NCI-H1092 (cell line): Measurements from ENCODE around the gene PFKP.
"Not testable (repeated sequence)": the region's sequence is repeated elsewhere in the genome, so short reads cannot be mapped to it uniquely, and the experiment has no call there.

Experiments
- DNase-seq: peaks from one replicate; lab custom pipeline; 2025; lab: John Stamatoyannopoulos, UW

Gene PFKP

GRCh38 chr10:3099291-3100092, 32.1 kb downstream of the PFKP start:
- DNase-seq = no peak

DNA sequence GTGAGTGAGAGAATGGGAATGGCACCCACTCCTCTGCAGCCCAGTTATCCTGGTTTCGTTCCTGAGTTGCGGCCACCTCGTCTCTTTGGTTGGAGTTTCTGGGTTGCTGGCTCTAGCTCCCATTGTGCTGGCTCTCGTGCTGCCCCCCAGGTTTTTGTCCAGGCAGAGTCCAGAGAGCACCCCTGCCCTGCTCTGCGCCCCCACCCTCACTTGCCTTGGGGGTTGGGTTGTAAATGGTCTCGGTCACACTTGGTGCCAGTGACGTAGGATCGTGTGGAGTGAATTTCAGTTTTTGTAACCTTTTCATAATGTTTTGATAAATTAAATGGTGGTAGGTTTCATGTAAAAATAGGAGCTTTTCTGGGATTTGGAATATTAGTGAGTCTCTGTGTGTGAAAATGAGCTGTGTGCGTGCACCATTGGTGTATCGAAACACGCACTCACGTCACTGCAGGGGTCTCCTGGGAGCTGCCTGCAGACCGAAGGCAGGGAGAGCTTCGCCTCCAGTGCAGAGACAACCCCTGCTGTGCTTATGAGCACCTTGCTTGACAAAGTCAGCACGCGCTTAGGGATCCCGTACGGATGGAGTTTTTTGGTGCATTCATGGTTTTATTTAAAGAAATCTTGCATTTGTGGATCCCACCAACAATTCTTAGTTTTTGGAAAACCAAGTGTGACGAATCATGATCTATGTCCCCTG, 32.9 kb downstream of the PFKP start:
- no peak for DNase-seq

GRCh38 chr10:3100856-3101640, 33.7 kb downstream of the PFKP start:
- DNase-seq = no peak

- DNase-seq = no peak
Observed at GRCh38 chr10:3102720-3103427, 35.5 kb downstream of the PFKP start.

GRCh38 chr10:3103646-3104045, 36.3 kb downstream of the PFKP start:
- DNase-seq = no peak

GRCh38 chr10:3104251-3104918, 37.0 kb downstream of the PFKP start:
- DNase-seq = no peak

DNA sequence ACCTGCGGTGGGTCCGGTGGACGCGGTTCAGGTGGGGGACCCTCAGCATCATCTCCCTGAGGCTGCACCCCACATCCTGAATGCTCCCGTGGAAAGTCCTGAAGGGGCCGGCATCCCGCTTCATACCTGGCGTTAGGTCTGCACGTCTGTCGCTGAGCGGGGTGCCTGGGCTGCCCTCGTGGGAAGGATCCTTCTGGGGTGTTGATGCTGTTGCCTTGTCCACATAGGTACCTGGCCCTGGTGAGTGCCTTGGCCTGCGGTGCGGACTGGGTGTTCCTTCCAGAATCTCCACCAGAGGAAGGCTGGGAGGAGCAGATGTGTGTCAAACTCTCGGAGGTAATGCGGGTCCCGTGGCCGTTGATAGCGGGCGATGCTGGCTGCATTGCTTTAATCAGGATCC, 37.8 kb downstream of the PFKP start:
- no peak for DNase-seq

DNA sequence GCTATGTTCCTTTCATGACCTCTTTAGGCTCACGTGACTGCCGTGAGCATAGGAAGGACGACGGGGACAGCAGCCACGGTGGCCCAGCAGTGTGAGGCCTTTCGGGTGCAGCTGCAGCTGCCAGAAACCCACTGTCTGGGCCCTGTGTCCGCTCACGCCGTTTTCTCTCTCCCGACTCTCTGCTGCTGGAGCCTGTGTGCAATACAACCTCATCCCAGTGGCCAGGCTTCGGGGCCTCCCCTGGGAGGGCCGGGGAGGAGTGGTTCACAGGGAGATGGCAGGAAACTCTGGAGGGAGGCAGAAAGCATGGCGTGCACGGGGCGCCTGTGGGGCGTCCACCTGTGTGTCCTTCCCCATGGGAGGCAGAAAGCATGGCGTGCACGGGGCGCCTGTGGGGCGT, 38.6 kb downstream of the PFKP start:
- no peak for DNase-seq

GRCh38 chr10:3106328-3106727, 39.0 kb downstream of the PFKP start:
- not testable (repeated sequence) for DNase-seq

DNA sequence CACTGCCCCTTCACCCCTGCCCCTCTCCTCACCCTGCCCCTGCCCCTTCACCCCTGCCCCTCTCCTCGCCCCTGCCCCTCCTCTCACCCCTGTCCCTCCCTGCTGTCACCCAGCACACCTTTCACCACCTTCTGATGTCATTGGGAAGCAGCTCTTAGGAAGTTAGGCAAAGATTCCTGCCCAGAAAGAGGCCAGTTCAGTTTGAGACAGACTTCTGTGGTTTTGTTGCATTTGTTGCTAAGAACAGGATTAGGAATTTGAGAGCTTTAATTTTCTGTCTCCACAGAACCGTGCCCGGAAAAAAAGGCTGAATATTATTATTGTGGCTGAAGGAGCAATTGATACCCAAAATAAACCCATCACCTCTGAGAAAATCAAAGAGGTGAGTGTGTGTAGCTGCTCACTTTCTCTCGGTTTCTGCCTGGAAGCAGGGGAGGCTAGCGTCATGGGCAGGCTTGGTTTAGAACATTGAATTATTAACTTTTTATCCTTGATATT, 39.6 kb downstream of the PFKP start:
- no peak for DNase-seq

- DNase-seq = no peak
Observed at GRCh38 chr10:3107426-3107961, 40.1 kb downstream of the PFKP start.

GRCh38 chr10:3108033-3108432, 40.7 kb downstream of the PFKP start:
- no peak for DNase-seq

DNA sequence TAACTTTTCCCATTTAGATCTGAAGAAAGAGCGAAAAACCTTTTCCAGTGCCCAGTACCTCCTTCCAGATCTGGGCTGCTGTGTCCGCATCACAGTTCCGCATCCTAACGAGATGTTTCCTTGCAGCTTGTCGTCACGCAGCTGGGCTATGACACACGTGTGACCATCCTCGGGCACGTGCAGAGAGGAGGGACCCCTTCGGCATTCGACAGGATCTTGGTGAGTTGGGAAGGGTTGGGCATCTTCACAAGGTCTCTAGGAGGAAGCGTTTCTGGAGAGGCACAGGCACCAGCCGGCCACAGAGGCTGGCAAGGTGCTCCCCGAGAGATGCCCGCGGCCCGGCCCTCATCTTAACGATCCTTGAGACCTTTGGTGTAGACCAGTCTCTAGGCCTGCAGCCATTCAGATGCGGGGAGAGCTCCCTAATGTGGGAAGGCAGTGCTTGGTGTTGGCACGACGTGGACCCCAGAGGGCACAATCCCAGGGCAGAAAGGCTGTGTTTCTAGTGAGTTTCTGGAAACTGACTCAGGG, 41.3 kb downstream of the PFKP start:
- DNase-seq = no peak

GRCh38 chr10:3109196-3109595, 41.8 kb downstream of the PFKP start:
- no peak for DNase-seq

DNA sequence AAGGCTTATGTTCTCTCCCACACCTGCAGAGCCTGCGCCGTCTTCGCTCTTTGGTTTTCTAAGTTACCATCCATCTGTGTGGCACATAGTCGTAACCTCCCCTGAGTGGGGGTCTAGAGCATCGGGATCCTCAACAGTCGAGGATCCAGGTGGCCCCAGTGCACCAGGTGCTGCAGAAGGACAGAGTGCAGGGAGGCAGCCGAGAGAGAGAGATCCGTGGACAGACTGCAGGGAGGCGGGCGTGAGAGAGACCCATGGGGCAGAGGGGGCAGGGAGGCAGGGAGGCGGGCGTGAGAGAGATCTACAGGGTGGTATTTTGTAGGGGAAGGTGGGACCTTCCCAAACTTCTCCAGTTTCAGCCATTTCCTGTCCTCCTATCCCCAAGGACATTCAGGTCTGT, 42.3 kb downstream of the PFKP start:
- no peak for DNase-seq

DNA sequence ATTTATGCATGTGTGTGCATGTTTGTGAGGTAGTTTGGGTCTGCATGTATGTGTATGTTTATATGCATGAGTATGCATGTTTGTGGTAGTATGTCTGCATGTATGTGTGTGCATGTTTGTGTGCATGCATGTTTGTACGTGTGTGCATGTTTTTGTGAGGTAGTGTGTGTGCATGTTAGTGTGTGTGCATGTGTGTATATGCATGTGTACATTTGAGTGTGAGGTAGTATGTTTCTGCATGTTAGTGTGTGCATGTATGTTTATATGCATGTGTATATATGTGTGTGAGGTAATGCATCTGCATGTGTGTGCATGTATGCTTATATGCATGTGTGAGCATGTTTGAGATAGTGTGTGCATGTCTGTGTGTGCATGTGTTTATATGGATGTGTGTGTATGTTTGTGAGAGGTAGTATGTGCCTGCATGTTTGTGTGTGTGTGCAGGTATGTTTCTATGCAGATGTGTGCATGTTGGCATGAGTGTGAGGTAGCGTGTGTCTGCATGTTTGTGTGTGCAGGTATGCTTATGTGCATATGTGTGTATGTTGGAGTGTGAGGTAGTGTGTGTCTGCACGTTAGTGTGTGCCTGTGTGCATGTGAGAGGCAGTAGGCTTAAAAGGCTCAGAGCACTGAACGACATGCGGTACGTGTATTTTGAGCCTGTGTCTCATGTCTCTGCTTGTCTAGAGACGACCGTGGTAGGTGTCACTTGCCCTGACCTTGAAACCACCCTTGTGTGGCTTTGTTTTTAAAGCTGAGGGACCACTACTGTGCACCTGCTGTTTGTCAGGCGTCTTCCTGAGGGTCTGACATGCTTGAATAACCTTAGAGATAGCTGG, 43.7 kb downstream of the PFKP start:
- DNase-seq = no peak

GRCh38 chr10:3111621-3112163, 44.3 kb downstream of the PFKP start:
- DNase-seq = no peak

- no peak for DNase-seq
Observed at GRCh38 chr10:3113343-3113720, 46.0 kb downstream of the PFKP start.

DNA sequence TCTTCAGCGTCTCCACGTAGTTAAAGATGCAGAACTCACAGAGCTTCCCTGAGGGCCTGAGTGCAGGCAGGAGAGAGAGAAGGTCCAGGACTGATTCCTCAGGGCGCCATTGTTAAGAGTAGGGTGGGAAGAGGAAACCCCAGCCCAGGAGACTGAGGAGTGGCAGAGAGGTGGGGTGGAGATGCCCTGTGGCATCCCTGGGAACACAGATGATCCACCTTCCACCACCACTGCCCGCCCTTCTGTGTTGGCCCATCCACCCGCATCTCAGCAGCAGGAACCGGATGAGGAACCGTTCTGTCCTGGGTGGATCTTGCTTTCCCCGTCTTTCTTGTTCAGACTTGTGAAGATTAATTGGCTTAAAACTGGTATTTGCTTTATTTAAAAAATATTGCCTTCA, 48.3 kb downstream of the PFKP start:
- DNase-seq = no peak
